Panc1 (cell line): ENCODE measurements around the gene ATP6V1G1. TPM values are rescaled to one million over a fixed set of nuclear protein-coding genes. Genes with fewer than 3 reads are reported as not detected.
A peak's percentile ranks its signal among the peaks of the same experiment; 100 is the strongest.

Experiments
- ATAC-seq: fragments of 200-7000 bp; cut with Tn5 transposase; 2 replicates; pipeline ENCODE4 v1.9.1; 2020; ENCODE audit warnings: mild to moderate bottlenecking, moderate library complexity
- Bru-seq: library from RNA; stranded (reverse); fragments of 400-500 nt; gene quantifications from one replicate; lab custom pipeline; 2021; lab: Mats Ljungman, UMichigan
- BruChase-seq, 2 experiments: library from RNA; stranded (reverse); fragments of 400-500 nt; gene quantifications; one replicate each; lab custom pipeline; 2021; lab: Mats Ljungman, UMichigan
- BruUV-seq: library from RNA; stranded (reverse); fragments of 400-500 nt; replicated peaks from 2 replicates; lab custom pipeline; 2021; lab: Mats Ljungman, UMichigan
- CTCF ChIA-PET: fragments of 300-600 bp; sonication (Branson Sonifier 250); formaldehyde crosslinking; loops from one replicate; lab custom pipeline; 2022; ENCODE audit warnings: antibody characterized with exemption; lab: Charles Lee
- POLR2A ChIA-PET: fragments of 300-600 bp; sonication (Branson Sonifier 250); formaldehyde crosslinking; loops from one replicate; lab custom pipeline; 2022; ENCODE audit warnings: antibody characterized with exemption; lab: Charles Lee
- DNase-seq: peaks from one replicate; pipeline ENCODE4 v3.0.0-alpha.2; 2010; ENCODE audit warnings: low read depth, low spot score
- H3K27ac ChIP-seq: 2 replicates; pipeline ENCODE4 v1.5.1; 2011; ENCODE audit warnings: mild to moderate bottlenecking, low read length, inconsistent platforms
- H3K27me3 ChIP-seq: fragments of 200-500 bp; sonication (Bioruptor generic); 2 replicates; pipeline ENCODE4 v1.6.0; 2014; ENCODE audit warnings: low read length, inconsistent platforms; ENCODE audit not compliant: control insufficient read depth, insufficient read depth
- H3K36me3 ChIP-seq: fragments of 200-500 bp; sonication (Bioruptor generic); 2 replicates; pipeline ENCODE4 v1.5.1; 2014; ENCODE audit warnings: inconsistent platforms, mild to moderate bottlenecking, low read length, moderate library complexity; ENCODE audit not compliant: control insufficient read depth, insufficient read depth
- H3K4me1 ChIP-seq: 2 replicates; pipeline ENCODE4 v1.5.1; 2011; ENCODE audit warnings: inconsistent platforms, mild to moderate bottlenecking, low read length, moderate library complexity; ENCODE audit not compliant: control insufficient read depth, insufficient read depth
- H3K4me3 ChIP-seq, 2 experiments: 2 replicates each; pipeline ENCODE4 v1.5.1; 2011 to 2012; ENCODE audit warnings: low read depth in 2 of 2, low read length in 2 of 2, mild to moderate bottlenecking in 2 of 2, inconsistent platforms in 1 of 2, moderate library complexity in 1 of 2
- H3K9me3 ChIP-seq: fragments of 200-500 bp; sonication (Bioruptor generic); 2 replicates; pipeline ENCODE4 v1.5.1; 2014; ENCODE audit warnings: low read depth, mild to moderate bottlenecking, inconsistent platforms, low read length, moderate library complexity; ENCODE audit not compliant: control insufficient read depth, insufficient read depth
- CTCF ChIP-seq: fragments of 450-650 bp; IDR thresholded peaks from 2 replicates; pipeline ENCODE4 v1.5.1; 2017; ENCODE audit warnings: mild to moderate bottlenecking
- POLR2AphosphoS5 ChIP-seq: IDR thresholded peaks from 2 replicates; pipeline ENCODE4 v1.6.1; 2012; ENCODE audit warnings: mild to moderate bottlenecking, low read depth, low read length, moderate library complexity
- REST ChIP-seq, 2 experiments: IDR thresholded peaks; 2 replicates each; pipeline ENCODE4 v1.6.1; 2011 to 2012; ENCODE audit warnings: low read depth in 2 of 2, control low read depth in 1 of 2, low read length in 1 of 2, mild to moderate bottlenecking in 1 of 2, moderate library complexity in 1 of 2; ENCODE audit not compliant: insufficient read depth in 1 of 2
- SIN3A ChIP-seq: IDR thresholded peaks from 2 replicates; pipeline ENCODE4 v1.6.1; 2012; ENCODE audit warnings: low read depth, mild to moderate bottlenecking, low read length, moderate library complexity, borderline replicate concordance; ENCODE audit not compliant: insufficient read depth
- TCF7L2 ChIP-seq: IDR thresholded peaks from 2 replicates; pipeline ENCODE4 v1.6.1; 2011; ENCODE audit warnings: mild to moderate bottlenecking, low read depth, low read length, inconsistent platforms
- in situ Hi-C: cut with HindIII; loops from 2 replicates; pipeline ENCODE4 v1.10.0; 2016; ENCODE audit warnings: low sequenced_read_pairs, low pct_unique_long_range_greater_than_20kb
- intact Hi-C: fragments of 100-400 bp; cut with micrococcal nuclease; formaldehyde crosslinking; loops from one replicate; pipeline ENCODE4 v1.10.0; 2022; ENCODE audit not compliant: unreplicated experiment
- long read RNA-seq: library from polyadenylated mRNA; unstranded; transcript quantifications from one replicate; pipeline ENCODE4 v2.0.0, GENCODE V29; 2021; ENCODE audit not compliant: unreplicated experiment
- polyA plus RNA-seq: library from polyadenylated mRNA; unstranded; fragments of >200 nt; gene quantifications from one replicate; pipeline ENCODE4 v1.2.1, GENCODE V29; 2012; ENCODE audit warnings: missing spikeins; ENCODE audit not compliant: insufficient read length
- total RNA-seq: library from RNA; stranded (reverse); gene quantifications from one replicate; pipeline ENCODE4 v1.2.1, GENCODE V29; 2021; ENCODE audit not compliant: unreplicated experiment

The ATP6V1G1 gene
- total RNA-seq: 71.8 TPM
- 73.0 TPM for polyA plus RNA-seq
- percentile 89 among the genes with signal in this experiment for Bru-seq, nascent RNA
- percentile 87 among the genes with signal in this experiment for BruChase-seq, experiment 1, labeled RNA remaining after a 2-hour chase
- percentile 94 among the genes with signal in this experiment for BruChase-seq, experiment 2, labeled RNA remaining after a 6-hour chase
- long read RNA-seq, transcript ATP6V1G1-201 (3 exons, 1,080 nt): major isoform, 98 of 101 reads
- long read RNA-seq, partial matches to known transcripts: 0 of 101 reads
- long read RNA-seq, other reads (novel, unspliced or antisense): 3 of 101 reads

- Histone ChIP-seq H3K27me3 (no peaks in the 10 kb centered on the region), H3K27ac (peak within 1 kb of the TSS; percentile 94), H3K4me1 (peaks cover 5% of the 10 kb centered on the region), H3K9me3 (no peaks in the 10 kb centered on the region), H3K36me3 (peaks cover 6% of the 10 kb centered on the region), H3K4me3 (peak within 1 kb of the TSS; percentile 87)
- in situ Hi-C loops (no loop called here), intact Hi-C loops (loop anchor here (1.0 kb wide), 1 partner anchor 82 kb away; the partner anchor contains the start of gene WHRN)
- CTCF ChIA-PET: no interaction called here
- no TSS peak for BruUV-seq
- DNase-seq (peak; percentile 78), ATAC-seq (peak; percentile 98)
- TF ChIP-seq POLR2AphosphoS5: peak; percentile 93
- peak; percentile 61; the same call in 1 of the 2 replicates for TF ChIP-seq SIN3A
- no peak for TF ChIP-seq CTCF
- TF ChIP-seq REST (IDR thresholded peaks at IDR 0.05; ENCODE audit: insufficient read depth in 1 of 2, low read depth in 2 of 2, low read length in 1 of 2): no peak
- no peak for TF ChIP-seq TCF7L2
- POLR2A ChIA-PET: interaction anchor here (0.6 to 0.9 kb wide), 6 partner anchors 24 to 1565 kb away, joined by 3 to 14 read pairs (median 3); no protein-coding TSS in a partner anchor
Measured at GRCh38 chr9:114587345-114588202, at the start of gene ATP6V1G1. ATP6V1G1 (plus strand) TSS chr9:114587769; CDS start chr9:114587839, 70 bp downstream.

GRCh38 chr9:114538241-114538640 is 49.3 kb upstream of the ATP6V1G1 start:
- ATAC-seq (peak; percentile 79; the same call in 1 of the 2 replicates), DNase-seq (no peak)
- Histone ChIP-seq H3K4me1 (no peaks in the 10 kb centered on the region), H3K27me3 (no peaks in the 10 kb centered on the region), H3K27ac (no peak overlapping the region), H3K36me3 (no peaks in the 10 kb centered on the region), H3K9me3 (no peaks in the 10 kb centered on the region), H3K4me3 (no peak overlapping the region)
- no TSS peak for BruUV-seq
- CTCF ChIA-PET: interaction anchor here (1.8 kb wide), 1 partner anchor 115 kb away, joined by 6 read pairs; no protein-coding TSS in a partner anchor
- POLR2A ChIA-PET: no interaction called here
- intact Hi-C loops (no loop called here), in situ Hi-C loops (no loop called here)
- peak; percentile 32 for TF ChIP-seq CTCF
- TF ChIP-seq POLR2AphosphoS5: no peak
